Heart left ventricle (tissue), 16 donors: ENCODE data around the gene TAGLN2. TPM values are rescaled to one million over a fixed set of nuclear protein-coding genes. Genes with fewer than 3 reads are reported as not detected.

Experiments
- ATAC-seq, 4 donors: fragments of 200-7000 bp; cut with Tn5 transposase; one replicate each; pipeline ENCODE4 v1.9.1; 2020 to 2022; ENCODE audit warnings: moderate library complexity in 4 of 4, mild to moderate bottlenecking in 3 of 4, moderate number of reproducible peaks in 1 of 4
- DNase-seq, 5 donors: peaks; one replicate each; pipeline ENCODE4 v3.0.0-alpha.2; 2020
- H3K27ac ChIP-seq, 12 donors: fragments of 200-600 bp; sonication (generic) in 4 of 12; one replicate each; pipeline versions ENCODE4 v1.5.0 to v1.8.0; 2016 to 2022; ENCODE audit warnings: mild to moderate bottlenecking in 2 of 12
- H3K27me3 ChIP-seq, 9 donors: fragments of 200-600 bp; sonication (generic) in 2 of 9; one replicate each; pipeline versions ENCODE4 v1.5.1 to v1.8.0; 2016 to 2022; ENCODE audit warnings: mild to moderate bottlenecking in 3 of 9
- H3K36me3 ChIP-seq, 9 donors: fragments of 200-600 bp; sonication (generic) in 2 of 9; one replicate each; pipeline versions ENCODE4 v1.5.0 to v1.8.0; 2018 to 2022; ENCODE audit warnings: mild to moderate bottlenecking in 2 of 9
- H3K4me1 ChIP-seq, 12 donors: fragments of 200-600 bp; sonication (generic) in 4 of 12; one replicate each; pipeline versions ENCODE4 v1.5.0 to v1.8.0; 2016 to 2022; ENCODE audit warnings: mild to moderate bottlenecking in 3 of 12
- H3K4me3 ChIP-seq, 12 donors: fragments of 200-600 bp; sonication (generic) in 4 of 12; one replicate each; pipeline versions ENCODE4 v1.5.0 to v1.8.0; 2017 to 2022; ENCODE audit warnings: mild to moderate bottlenecking in 9 of 12, moderate library complexity in 4 of 12
- H3K9me3 ChIP-seq, 12 donors: fragments of 200-600 bp; sonication (generic) in 4 of 12; one replicate each; pipeline versions ENCODE4 v1.5.0 to v1.8.0; 2016 to 2022; ENCODE audit warnings: mild to moderate bottlenecking in 1 of 12
- POLR2A ChIP-seq, 2 donors: fragments of 450-650 bp; IDR thresholded peaks; one replicate each; pipeline ENCODE4 v1.6.1; 2017; ENCODE audit warnings: antibody characterized with exemption in 2 of 2, mild to moderate bottlenecking in 2 of 2, moderate library complexity in 2 of 2
- WGBS, 4 donors: extraction: QIAGEN DNeasy Blood & Tissue Kit in 2 of 4; methylation state at CpG; one replicate each; pipeline versions ENCODE4 v1.1.5 to v1.1.7; 2013 to 2018; 5-methylcytosine and 5-hydroxymethylcytosine counted together
- intact Hi-C, 10 donors: fragments of 100-400 bp; cut with DNase I; formaldehyde crosslinking; loops; one replicate each; pipeline versions ENCODE4 v1.11.1 to v1.14.2; 2022
- polyA plus RNA-seq, 2 donors: library from polyadenylated mRNA; stranded (reverse); fragments of 200-250 nt; gene quantifications; one replicate each; pipeline ENCODE4 v1.2.3, GENCODE V29; 2013
- total RNA-seq, 9 donors: library from RNA; depleted of rRNA in 2 of 9; stranded (reverse); fragments of >200 nt in 2 of 9; fragmentation: NEBNext Ultra II Directional in 3 of 9; extraction: Animal tissue kit (Norgen Biotek cat#: 25700) in 3 of 9; gene quantifications; one replicate each; pipeline versions ENCODE4 v1.1.0 to v1.2.4, GENCODE V29; 2016 to 2023
- TF ChIP-seq, protein P1 (sequence below), 12 donors: fragments of 200-600 bp; sonication (generic) in 4 of 12; IDR thresholded peaks; one replicate each; pipeline versions ENCODE4 v1.5.0 to v1.8.0; 2018 to 2022; ENCODE audit warnings: antibody characterized with exemption in 12 of 12, mild to moderate bottlenecking in 5 of 12
- donor health status: ischemic (EF 13 %, LVEDD 7.1; RV severe dilation, severe dysfunction).
- donor health status: healthy with polysubstance abuse.
- donor health status: DM: no; HTN: yes; CAD: no.
- donor health status: DM: no; HTN: no; CAD: no.
- donor health status: ischemic (EF 25% LVEDD 6.9; RV normal size, moderate dysfunction).
- donor health status: ischemic (EF 25% LVEDD 5.7; RV mildly dilated, moderate dysfunction).
- donor health status: healthy.
- donor health status: DM: yes; HTN: yes; CAD: no.
- donor health status: ischemic (EF 35%, LVEDD 5.7; RV mildly dilated, moderate dysfunction).
- donor health status: nonischemic (EF 11% LVEDD 7.7; RV severe dilation, severe dysfunction).
- donor health status: DM: yes; HTN: yes; CAD: no.
- donor health status: PGD.
- donor health status: ischemic (EF 29% LVEDD 5.4; RV normal size, mild dysfunction).
- donor health status: nonischemic (EF 23%, LVEDD 6.1; RV moderate dilation, normal function).

Gene TAGLN2
- total and polyA plus RNA-seq, 11 donors, result 84.3 to 246 (median 131) TPM

DNA sequence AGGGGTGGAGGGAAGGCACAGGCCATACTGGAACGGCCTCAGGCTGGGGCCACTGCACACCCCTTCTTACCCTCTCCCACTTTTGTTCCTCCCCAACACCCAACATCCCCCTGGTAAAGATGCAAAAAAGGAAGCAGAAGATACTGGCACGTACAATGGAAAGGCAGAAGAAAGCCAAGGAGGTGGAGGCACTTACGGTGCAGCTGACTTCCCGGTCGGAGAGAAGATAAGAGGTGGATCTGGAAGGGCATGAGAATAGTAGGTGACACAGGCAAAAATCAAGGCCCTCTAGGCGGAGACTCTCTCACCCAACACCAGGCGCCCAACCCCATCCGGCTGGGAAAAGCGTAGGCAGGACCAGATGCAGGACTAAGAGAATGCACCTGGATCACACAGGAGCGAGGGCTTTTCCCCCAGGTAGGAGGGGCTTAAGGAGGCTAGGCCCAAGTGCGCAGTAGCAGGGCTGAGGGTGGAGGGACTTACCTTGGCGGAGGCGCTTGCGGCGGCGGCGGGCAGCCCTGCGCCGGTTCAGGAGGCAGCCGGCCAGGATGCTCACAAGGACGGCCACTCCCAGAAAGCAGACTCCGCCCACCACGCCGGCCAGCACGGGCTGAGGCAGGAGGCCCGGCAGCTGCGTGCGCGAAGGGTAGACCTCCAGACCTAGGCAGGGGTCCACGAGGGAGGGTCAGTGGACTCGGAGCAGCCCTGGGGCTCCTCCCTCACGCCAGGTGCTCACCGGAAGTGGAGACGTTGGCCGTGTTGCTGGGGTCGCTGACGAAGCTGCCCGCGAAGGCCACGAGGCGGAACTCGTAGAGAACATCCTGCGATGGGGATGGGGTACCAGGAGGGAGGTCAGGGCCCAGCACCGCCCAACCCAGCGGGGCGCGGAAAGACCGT lies 4.1 kb upstream of the TAGLN2 start:
- Histone ChIP-seq H3K4me3 (no peak overlapping the region), H3K27me3 (no peaks in the 10 kb centered on the region), H3K36me3 (no peaks in the 10 kb centered on the region), H3K9me3 (no peaks in the 10 kb centered on the region), H3K27ac (no peak overlapping the region), H3K4me1 (peaks cover 0 to 14% (median 10%) of the 10 kb centered on the region in 12 donors)
- no peak for ATAC-seq
- intact Hi-C loops, result loop anchor here in 6 of 10 donors (5.0 to 10.0 kb wide), 5 partner anchors 37 to 915 kb away; no protein-coding TSS in a partner anchor
- WGBS, 4 donors, result 77 to 88% (median 81%) methylated on average over 37 to 48 of the region's 48 CpGs
- TF ChIP-seq POLR2A (IDR thresholded peaks at IDR 0.05), result no peak
- TF ChIP-seq, protein P1, sequence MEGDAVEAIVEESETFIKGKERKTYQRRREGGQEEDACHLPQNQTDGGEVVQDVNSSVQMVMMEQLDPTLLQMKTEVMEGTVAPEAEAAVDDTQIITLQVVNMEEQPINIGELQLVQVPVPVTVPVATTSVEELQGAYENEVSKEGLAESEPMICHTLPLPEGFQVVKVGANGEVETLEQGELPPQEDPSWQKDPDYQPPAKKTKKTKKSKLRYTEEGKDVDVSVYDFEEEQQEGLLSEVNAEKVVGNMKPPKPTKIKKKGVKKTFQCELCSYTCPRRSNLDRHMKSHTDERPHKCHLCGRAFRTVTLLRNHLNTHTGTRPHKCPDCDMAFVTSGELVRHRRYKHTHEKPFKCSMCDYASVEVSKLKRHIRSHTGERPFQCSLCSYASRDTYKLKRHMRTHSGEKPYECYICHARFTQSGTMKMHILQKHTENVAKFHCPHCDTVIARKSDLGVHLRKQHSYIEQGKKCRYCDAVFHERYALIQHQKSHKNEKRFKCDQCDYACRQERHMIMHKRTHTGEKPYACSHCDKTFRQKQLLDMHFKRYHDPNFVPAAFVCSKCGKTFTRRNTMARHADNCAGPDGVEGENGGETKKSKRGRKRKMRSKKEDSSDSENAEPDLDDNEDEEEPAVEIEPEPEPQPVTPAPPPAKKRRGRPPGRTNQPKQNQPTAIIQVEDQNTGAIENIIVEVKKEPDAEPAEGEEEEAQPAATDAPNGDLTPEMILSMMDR (IDR thresholded peaks at IDR 0.05), result no peak
- DNase-seq, result peak in 1 of 5 donors; percentile 50

DNA sequence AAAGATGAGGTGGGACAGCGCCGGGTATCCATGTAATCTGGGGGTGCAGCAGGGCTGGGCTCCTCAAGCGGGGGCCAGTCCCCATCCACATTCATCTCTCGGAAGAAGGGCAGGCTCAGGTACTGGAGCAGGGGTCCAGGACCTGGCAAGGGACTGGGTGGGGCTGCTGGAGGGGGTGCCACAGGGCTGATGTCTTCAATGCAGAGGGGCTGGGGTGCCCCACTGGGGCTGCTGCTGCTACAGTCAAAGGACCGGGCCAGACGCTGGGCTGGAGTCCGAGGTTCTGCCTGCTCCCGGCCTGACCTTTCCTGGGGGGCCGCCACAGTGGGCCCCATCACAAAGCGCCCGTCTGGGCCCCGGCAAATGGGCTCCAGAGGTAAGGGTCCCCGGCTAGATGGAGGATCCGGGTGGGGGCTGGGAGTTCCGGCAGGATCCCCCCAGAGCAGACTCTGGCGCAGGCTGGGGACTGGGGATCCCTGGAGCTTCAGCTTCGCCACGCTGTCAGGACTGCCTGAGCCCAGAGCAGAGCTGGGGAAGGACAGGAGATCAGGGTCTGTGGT lies 3.3 kb upstream of the TAGLN2 start:
- no peaks in the 10 kb centered on the region for H3K9me3 ChIP-seq
- no peaks in the 10 kb centered on the region for H3K27me3 ChIP-seq
- H3K4me3 ChIP-seq, result no peak overlapping the region
- peaks cover 0 to 17% (median 10%) of the 10 kb centered on the region in 12 donors for H3K4me1 ChIP-seq
- DNase-seq (peak in 1 of 5 donors; percentile 25), ATAC-seq (no peak)
- intact Hi-C loops, result loop anchor here in 5 of 10 donors (5.0 to 10.0 kb wide), 3 partner anchors 74 to 914 kb away; no protein-coding TSS in a partner anchor
- H3K27ac ChIP-seq, result no peak overlapping the region
- TF ChIP-seq POLR2A (IDR thresholded peaks at IDR 0.05), result no peak
- TF ChIP-seq, protein P1 (IDR thresholded peaks at IDR 0.05), result no peak
- 96 to 97% (median 97%) methylated on average over 13 to 18 of the region's 18 CpGs for WGBS, 4 donors
- no peaks in the 10 kb centered on the region for H3K36me3 ChIP-seq

DNA sequence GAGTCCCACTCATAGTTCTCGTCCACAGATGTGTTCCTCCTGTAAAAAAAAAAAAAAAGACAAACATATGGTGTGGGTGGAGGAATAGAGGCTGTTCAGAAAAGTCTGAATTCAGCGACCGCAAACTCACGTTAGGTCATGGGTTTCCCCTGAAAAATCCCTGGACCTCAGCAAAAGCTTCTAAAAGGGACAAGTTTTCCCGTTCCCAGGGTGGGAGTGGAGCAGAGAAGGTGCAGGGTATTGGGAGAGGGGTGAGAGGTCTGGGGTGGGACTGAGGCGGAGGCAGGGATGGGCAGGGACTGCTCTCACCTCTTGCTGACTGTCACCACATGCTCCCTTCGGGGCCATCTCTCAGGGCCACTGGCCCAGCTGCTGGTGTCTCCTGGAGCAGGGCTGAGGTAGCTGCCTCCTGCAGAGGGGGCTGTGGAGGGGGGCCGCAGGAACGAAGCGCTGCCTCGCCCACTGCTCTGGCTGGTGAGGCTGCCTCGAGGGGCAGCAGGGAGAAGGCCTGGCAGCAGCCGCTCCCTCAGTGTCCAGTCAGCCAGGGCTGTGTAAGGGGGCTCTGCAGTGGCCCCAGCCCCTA lies 2.6 kb upstream of the TAGLN2 start:
- no peaks in the 10 kb centered on the region for H3K9me3 ChIP-seq
- peaks cover 0 to 23% (median 10%) of the 10 kb centered on the region in 12 donors for H3K4me1 ChIP-seq
- TF ChIP-seq POLR2A (IDR thresholded peaks at IDR 0.05), result no peak
- TF ChIP-seq, protein P1 (IDR thresholded peaks at IDR 0.05), result no peak
- WGBS, 4 donors, result 80 to 88% (median 83%) methylated on average over 13 of the region's 13 CpGs
- ATAC-seq, result no peak
- no peaks in the 10 kb centered on the region for H3K36me3 ChIP-seq
- peak in 1 of 5 donors; percentile 20 for DNase-seq
- no peaks in the 10 kb centered on the region for H3K27me3 ChIP-seq
- H3K27ac ChIP-seq, result no peak overlapping the region
- intact Hi-C loops, result loop anchor here in 5 of 10 donors (5.0 to 10.0 kb wide), 3 partner anchors 73 to 913 kb away; no protein-coding TSS in a partner anchor
- H3K4me3 ChIP-seq, result no peak overlapping the region
